HG03135 (cell line): ENCODE measurements around the gene VWA8.
"Not testable (repeated sequence)": the region's sequence is repeated elsewhere in the genome, so short reads cannot be mapped to it uniquely, and the experiment has no call there.

Source experiments
- ATAC-seq: cut with Tn5 transposase; IDR thresholded peaks from one replicate; pipeline ENCODE4 v1.9.1; 2021; ENCODE audit warnings: mild to moderate bottlenecking, moderate library complexity; ENCODE audit not compliant: unreplicated experiment

VWA8 gene

DNA sequence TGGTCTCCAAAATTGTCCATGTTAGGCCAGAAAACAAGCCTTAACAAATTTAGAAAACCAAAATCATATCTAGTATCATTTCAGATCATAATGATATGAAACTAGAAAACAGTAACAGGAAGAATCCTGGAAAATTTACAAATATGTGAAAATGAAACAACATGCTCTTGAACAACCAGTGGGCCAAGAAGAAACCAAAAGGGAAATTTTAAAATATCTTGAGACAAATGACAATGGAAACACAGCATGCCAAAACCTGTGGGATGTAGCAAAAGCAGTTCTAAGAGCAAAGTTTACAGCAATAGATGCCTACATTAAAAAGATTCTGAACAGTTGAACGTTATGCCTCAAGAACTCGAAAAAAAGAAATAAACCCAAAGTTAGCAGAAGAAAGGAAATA, 32.6 kb downstream of the VWA8 start:
- ATAC-seq, result no peak

DNA sequence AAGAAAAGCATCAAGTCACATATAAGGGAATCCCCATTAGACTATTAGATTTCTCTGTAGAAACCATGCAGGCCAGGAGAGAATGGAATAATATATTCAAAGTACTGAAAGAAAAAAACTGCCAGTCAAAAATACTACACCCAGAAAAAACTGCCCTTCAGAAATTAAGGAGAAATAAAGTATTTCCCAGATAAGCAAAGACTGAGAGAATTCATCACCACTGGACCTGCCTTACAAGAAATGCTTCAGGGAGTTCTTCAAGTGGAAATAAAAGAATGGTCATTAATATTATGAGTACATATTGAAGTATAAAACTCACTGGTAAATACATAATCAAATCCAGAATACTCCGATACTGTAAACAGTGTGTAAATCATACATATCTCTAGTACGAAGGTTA, 35.9 kb downstream of the VWA8 start:
- no peak for ATAC-seq

DNA sequence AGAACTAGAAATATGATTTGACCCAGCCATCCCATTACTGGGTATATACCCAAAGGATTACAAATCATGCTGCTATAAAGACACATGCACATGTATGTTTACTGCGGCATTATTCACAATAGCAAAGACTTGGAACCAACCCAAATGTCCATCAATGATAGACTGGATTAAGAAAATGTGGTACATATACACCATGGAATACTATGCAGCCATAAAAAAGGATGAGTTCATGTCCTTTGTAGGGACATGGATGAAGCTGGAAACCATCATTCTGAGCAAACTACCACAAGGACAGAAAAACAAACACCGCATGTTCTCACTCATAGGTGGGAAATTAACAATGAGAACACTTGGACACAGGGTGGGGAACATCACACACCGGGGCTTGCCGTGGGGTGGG, 38.0 kb downstream of the VWA8 start:
- not testable (repeated sequence) for ATAC-seq

DNA sequence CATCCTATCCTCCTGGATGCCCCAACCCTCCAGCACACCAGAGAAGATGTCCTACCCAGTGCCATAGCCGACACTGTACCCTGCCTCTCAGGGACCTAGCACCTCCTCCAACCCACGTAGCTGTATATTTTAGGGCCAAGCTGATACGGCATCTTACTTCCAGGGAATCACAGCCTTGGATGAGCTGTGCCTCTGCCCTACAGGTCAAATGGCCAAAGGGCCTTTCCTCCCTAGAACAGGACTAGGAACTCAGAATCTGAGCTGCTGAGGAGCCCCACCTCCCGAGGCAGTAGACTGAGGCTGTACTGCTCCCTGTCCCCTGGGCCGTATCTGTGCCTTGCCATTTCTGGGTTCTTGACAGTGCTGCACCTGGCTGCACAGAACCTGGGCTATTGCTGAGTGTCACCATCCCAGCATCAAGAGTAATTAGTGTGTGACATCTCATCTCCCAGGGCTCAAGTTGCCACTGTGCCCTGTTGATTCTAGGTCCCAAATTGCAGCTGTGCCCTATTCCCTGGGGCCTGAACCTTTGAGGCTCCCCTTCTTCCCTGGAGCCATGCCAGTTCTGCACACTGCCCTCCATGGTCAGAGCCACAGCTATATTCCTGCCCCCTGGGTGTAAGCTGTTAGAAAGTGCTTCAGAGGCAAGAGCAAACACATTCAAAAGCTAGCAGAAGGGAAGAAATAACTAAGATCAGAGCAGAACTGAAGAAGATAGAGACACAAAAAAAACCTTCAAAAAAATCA, 41.0 kb downstream of the VWA8 start:
- no peak for ATAC-seq

DNA sequence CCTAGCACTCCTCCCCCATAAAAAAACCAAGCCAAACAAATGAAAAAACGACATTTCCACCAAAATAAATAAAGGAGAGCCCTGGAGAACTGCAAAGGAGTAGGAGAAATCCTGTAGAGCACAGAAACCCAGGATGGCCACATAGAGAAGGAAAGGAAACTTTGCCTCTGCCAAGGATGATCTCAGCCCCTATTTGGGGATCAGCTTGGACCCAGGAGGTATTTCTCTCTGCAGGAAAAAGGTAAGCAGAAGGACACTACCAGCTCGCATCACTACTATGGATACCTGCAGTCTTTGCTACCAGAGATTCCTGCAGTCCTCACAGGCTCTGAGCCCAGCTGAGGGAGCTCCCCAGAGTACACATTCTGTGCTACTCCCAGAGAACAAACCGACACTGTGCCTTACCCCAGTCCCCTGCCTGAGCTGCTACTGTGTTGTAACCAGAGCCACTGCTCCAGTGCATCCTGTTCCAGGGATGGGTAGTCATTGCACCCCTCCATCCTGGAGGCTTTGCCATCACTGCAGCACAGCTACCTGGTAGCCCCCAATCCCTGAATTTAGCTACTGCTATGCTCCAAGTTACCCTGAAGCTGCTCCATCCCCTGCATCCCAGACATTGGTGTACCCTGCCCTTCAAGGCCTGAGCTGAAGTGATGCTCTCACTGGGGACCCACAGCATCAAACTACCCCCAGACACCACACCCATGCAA, 41.7 kb downstream of the VWA8 start:
- no peak for ATAC-seq

DNA sequence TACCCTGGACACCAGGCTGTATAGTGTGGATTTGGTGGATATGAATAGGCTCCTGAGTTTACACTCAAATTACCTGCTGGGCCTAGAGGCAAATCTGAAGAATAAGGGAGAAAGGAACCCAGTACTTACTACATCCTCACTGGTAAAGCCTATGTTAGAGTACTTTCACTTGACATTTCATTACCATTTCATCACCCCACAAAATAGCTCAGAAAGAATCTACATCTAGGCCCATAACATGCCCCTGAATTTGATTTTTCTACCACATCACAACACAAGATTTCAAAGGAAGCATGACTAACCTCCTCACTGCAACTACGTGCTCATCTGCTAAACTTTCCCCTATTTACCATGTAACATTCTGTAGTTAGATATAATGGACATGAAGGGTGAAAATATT, 43.3 kb downstream of the VWA8 start:
- no peak for ATAC-seq

DNA sequence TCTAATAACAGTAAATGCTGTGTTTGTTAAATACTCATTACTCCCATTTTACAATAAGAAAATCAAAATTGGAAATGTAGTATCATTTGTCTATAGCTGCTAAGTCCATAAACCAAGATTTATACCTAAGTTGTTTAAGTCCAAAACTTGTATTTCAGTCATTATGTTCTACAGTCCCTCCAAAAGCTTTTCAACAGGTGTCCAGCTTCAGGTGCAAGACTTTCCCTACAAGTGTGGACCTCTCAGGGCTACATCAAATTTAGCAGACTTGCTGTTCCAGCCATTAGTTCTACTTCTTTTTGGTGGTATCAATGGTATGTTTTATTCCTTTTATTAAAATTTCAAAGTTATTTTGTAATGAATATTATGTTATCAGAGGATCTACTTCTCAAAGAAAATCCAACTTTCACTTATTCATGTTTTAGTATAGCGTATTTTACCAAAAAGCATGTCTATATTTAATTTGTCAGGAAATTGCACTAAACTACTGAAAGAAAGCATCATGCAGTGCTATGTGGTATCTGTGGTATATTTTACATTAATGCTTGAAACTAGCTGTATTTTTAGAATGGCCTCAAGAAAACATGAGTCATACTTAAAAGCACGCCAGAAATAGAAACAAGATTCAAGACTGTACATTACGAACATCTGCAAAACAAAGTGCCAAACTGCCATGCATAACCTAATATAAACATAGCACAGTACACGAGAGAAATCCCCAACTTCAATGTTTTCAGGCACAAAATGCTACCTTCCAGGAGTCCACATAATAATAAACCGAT, 44.5 kb downstream of the VWA8 start:
- peak; percentile 95 for ATAC-seq

DNA sequence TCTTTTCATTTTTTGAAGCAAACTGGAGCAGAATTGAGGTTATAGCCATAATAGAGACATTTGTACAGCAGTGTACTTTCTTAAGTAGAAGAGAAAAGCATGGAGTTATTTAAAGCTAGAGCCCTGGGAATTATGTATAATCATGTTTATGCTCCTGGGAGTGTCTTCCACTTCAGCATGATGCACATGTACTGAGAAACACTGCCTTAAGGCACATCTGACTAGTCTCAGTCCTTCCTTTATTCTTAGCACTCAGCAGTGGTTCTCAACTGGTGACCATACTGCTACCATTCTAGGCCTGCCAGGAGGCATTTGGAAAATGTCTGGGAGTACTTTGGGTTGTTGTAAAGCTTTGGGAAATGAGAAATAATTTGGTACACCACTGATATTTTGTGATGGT, 45.8 kb downstream of the VWA8 start:
- ATAC-seq, result no peak

DNA sequence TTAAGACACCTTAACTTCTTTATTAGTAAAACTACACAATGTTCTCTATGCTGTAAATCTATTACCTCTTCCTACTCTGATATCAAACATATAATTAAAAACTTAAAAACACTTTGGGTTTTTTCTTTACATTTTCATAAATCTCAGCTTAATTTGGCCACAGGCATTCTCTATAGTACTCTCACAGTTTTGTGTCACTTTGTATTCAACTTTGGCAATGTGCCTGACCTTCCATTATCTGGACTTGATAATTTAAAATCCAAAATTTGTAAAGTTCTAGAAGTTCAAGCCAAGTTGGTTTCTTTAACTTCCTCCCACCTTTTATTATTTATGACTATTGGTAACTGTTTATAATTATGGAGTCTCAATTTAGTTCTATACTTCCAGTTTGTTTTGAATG, 46.4 kb downstream of the VWA8 start:
- no peak for ATAC-seq

DNA sequence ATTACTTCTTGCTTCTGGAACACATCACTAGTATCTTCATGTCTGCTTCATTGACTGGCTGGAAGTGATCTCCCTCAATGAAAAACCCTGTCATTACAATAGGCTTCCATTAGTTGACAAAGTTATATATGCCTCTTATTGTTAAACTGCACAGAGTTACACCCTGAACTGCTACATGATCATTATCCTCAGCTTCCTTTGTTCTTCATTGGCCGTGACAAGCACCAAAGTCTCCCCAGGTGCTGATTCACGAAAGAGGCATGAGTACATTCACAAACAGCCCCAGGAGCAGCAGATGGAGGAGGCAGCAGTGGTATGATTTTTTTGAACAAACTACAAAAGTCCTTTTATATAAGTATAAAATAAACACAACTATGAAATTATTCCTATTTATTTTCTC, 51.4 kb downstream of the VWA8 start:
- ATAC-seq, result no peak

DNA sequence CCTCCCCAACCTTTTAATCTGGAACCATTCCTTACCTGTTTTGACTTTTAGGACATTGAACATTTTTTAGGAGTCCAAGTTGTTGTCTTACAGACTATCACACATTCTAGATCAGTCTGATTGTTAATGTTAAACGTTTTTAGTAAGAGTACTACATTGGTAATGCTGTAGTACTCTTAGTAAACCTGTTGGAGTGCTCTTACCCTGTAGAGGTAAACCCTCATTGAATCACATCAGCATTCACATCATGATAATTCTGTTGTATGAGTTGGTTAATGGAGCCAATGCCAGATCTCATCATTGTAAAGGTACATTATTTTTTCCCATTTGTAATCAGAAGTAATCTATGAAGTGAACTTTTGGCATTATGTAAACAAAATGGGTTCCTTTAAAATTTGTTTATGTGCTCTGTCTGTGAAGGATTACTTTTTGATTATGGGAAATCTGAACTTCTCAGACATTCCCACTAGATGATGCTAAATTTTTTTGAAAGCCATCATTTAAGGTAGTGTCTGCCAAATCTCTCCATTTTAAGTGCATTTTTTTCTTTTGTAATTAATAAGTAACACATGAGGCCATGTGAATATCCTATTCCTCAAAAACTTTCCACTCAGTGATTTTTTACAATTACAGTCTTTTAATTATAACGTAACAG, 55.2 kb downstream of the VWA8 start:
- peak; percentile 69 for ATAC-seq

DNA sequence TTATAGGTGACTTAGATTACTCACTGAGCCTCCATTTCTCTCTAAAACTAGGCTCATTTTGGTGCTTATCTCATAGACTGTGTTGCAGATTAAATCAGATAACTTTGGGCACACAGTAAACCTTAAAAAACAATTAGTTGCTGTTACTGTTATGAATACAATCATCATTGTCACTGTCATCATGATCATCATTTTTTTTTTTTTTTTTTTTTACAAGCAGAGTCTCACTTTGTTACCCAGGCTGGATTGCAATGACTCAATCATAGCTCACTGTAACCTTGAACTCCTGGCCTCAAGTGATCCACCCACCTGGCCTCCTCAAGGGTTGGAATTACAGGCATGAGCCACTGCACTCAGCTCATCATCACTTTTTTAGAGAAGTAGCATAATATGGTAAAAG, 60.0 kb downstream of the VWA8 start:
- ATAC-seq, result no peak

DNA sequence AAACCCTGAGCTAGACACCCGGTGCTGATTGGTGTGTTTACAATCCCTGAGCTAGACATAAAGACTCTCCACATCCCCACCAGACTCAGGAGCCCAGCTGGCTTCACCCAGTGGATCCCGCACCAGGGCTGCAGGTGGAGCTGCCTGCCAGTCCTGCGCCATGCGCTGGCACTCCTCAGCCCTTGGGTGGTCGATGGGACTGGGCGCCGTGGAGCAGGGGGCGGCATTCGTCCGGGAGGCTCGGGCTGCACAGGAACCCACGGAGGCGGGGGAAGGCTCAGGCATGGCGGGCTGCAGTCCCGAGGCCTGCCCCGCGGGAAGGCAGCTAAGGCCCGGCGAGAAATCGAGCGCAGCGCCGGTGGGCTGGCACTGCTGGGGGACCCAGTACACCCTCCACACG, 62.5 kb downstream of the VWA8 start:
- not testable (repeated sequence) for ATAC-seq

DNA sequence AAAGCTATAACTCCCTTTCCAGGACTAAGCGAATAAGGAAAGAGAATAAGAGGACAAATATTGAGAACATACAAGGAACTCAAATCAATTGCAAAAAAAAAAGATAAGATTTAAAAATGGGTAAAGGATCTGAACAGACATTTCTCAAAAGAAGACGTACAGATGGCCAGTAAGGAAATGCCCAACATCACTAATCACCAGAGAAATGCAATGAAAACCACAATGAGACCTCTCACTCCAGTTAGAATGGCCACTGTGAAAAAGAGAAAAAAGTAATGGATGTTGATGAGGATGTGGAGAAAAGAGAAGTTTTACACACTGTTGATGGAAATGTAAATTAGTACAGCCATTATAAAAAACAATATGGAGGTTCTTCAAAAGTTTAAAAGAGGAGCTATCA, 63.8 kb downstream of the VWA8 start:
- ATAC-seq, result no peak

DNA sequence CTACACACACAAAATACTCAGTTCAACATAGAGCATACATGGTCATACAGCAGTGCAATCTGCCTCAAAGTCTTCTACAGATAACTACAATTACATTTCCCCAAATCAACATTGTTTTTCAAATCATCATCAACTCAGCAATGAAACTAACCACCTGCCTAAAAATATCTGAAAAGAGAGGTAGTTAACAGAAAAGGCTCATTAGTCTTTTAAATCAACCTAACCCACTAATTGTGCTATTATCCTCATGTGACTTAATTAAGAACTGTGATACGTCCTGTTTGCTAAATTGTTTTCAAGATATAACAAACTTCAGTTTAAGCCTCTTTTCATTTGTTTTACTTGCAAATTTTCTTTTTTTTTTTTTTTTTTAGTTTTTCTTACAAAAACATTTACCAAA, 65.4 kb downstream of the VWA8 start:
- no peak for ATAC-seq

DNA sequence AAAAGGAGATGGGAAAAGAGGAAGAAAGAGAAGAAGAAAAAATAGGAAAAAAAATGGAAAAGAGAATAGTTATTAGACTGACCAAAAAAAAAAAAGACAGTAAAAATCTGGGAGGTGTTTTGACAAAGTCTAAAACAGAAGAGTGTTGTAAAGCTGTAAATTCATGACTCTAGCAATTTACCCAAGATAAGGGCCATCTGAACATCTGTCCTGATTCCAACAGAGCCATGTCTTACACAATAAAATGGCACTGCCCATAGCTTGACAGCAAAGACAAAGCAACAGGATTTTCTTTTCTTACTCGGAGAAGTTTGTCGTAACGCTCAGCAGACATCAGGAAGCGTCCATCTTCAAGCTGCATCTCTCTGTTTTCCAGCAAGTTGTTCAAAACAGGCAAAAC, 69.8 kb downstream of the VWA8 start:
- ATAC-seq, result no peak

DNA sequence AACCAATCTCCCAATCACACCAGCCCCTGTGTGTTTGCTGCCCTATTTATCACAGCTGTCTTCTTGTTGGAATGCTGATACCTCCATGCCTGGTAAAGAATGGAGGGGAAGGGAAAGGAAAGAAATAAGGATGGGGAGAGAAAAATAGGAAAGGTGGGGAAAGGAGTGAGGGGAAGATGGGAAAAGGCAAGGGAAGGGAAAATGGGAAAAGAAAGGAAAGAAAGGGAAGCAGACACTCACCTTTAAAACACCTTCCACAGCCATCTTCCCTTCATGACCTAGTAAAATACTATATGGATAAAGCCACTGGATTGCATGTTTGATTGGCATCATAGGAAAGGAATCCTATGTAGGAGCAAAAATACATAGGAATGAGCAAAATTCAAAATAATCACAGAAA, 77.8 kb downstream of the VWA8 start:
- ATAC-seq, result no peak

DNA sequence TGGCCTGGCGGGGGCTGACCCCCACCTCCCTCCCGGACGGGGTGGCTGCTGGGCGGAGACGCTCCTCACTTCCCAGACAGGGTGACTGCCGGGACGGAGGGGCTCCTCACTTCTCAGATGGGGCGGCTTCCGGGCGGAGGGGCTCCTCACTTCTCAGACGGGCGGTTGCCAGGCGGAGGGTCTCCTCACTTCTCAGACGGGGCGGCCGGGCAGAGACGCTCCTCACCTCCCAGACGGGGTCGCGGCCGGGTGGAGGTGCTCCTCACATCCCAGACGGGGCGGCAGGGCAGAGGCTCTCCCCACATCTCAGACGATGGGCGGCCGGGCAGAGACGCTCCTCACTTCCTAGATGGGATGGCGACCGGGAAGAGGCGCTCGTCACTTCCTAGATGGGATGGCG, 79.0 kb downstream of the VWA8 start:
- not testable (repeated sequence) for ATAC-seq

DNA sequence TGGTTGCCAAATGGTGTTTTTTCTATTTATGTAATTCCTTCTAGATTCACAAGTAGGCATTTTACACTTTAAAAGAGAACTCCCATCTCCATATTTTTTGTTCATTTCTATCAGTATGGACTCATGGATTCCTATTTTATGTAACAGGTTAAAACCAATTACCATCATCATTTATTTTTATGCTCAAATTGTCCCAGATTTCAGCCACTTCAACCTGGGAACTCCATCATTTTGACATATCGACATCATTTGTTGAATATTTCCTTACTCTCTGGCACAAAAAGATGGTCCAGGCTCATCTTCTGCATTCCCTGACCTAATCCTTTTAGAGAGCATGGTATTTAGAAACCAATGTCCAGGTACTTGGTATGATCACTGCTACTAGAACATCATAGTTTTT, 79.9 kb downstream of the VWA8 start:
- ATAC-seq, result no peak

DNA sequence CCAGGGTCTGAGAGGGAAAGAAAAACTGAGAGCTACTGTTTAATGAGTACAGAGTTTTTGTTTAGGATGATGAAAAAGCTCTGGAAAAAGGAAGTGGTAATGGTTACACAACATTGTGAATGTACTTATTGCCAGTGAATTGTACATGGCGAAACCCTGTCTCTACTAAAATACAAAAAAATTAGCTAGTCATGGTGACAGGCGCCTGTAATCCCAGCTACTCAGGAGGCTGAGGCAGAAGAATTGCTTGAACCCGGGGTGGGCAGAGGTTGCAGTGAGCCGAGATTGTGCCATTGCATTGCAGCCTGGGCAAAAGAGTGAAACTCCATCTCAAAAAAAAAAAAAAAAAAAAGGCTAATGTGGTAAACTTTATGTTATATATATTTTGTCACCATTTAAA, 96.3 kb downstream of the VWA8 start:
- no peak for ATAC-seq

DNA sequence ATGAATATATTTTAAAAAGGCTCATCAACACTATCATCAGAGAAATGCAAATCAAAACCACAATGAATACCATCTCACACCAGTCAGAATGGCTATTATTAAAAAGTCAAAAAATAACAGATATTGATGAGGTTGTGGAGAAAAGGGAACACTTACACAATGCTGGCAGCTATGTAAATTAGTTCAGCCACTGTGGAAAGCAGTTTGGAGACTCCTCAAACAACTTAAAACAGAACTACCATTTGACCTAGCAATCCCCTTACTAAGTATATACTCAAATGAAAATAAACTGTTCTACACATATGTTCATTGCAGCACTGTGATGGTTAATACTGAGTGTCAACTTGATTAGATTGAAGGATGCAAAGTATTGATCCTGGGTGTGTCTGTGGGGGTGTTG, 98.2 kb downstream of the VWA8 start:
- ATAC-seq, result not testable (repeated sequence)
